ENCODE results near the gene DCLK1.
"Not testable (repeated sequence)": the region's sequence is repeated elsewhere in the genome, so short reads cannot be mapped to it uniquely, and the experiment has no call there.

DCLK1 gene

DNA sequence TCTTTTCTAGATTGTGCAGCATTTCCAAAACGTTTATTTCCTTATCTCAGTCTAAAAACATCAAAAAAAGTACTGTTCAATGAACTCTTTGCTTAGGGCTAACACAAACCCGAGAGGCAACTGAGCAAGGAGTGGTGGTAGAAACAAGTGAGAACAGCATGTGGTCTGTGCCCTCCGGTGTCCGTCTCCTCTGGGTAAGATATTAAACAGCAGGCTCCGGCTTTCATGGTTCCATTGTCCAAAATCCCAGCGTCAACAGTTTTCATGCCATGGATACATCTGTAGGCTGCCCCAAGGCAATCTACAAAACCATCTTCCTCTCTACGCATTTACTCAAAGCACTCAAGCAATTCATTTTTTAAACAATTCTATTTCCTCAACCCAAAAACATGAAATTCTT, 22.8 kb downstream of the DCLK1 start:
- DNase-seq (ENCODE audit: low read depth): no peak
- TF ChIP-seq, protein P1, sequence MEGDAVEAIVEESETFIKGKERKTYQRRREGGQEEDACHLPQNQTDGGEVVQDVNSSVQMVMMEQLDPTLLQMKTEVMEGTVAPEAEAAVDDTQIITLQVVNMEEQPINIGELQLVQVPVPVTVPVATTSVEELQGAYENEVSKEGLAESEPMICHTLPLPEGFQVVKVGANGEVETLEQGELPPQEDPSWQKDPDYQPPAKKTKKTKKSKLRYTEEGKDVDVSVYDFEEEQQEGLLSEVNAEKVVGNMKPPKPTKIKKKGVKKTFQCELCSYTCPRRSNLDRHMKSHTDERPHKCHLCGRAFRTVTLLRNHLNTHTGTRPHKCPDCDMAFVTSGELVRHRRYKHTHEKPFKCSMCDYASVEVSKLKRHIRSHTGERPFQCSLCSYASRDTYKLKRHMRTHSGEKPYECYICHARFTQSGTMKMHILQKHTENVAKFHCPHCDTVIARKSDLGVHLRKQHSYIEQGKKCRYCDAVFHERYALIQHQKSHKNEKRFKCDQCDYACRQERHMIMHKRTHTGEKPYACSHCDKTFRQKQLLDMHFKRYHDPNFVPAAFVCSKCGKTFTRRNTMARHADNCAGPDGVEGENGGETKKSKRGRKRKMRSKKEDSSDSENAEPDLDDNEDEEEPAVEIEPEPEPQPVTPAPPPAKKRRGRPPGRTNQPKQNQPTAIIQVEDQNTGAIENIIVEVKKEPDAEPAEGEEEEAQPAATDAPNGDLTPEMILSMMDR (IDR thresholded peaks at IDR 0.05; ENCODE audit: control insufficient read depth, insufficient read depth, low read depth, low read length, missing control alignments): no peak
- H3K4me3 ChIP-seq (ENCODE audit: control insufficient read depth, low read depth, low read length): no peak overlapping the region

DNA sequence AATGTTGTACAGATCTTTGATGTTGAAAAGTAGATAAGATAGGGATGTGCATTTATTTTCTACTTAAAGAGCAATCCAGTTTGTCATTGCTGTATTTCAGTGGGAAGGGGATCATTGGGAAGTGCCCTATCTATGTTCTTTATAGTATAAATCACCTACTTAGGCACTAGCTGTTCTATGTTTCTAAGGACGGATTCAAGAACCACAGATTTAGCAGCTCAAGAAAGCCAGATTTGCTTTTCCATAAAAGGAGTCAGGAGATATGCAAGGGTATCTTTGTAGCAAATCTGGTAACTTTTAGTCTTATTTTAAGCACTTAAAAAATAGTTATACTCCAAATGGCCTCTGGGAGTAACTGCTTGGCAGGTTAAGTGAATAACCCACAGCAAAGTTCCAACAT, 23.7 kb downstream of the DCLK1 start:
- TF ChIP-seq, protein P1 (IDR thresholded peaks at IDR 0.05; ENCODE audit: control insufficient read depth, insufficient read depth, low read depth, low read length, missing control alignments): no peak
- DNase-seq (ENCODE audit: low read depth): no peak
- no peak overlapping the region for H3K4me3 ChIP-seq (ENCODE audit: control insufficient read depth, low read depth, low read length)

DNA sequence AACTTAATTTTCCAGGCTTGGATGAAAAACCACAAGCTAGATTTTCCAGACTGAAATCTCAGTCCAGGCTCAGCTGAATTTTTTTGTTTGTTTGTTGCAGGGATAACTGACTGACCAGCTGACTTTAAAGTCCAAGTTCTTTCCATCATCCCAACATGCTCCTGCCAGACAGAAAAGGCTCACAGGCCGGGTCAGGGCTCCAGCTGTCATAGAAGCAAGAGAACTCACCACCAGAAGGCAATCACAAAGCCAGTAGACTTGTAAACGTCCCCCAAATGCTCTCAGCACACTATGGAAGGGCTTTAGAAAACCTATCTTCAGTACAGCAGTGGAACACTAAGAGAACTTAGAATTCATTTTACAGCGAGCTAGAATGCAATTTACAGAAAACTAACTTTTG, 25.5 kb downstream of the DCLK1 start:
- no peak for DNase-seq (ENCODE audit: low read depth)
- H3K4me3 ChIP-seq (ENCODE audit: control insufficient read depth, low read depth, low read length): no peak overlapping the region
- TF ChIP-seq, protein P1 (IDR thresholded peaks at IDR 0.05; ENCODE audit: control insufficient read depth, insufficient read depth, low read depth, low read length, missing control alignments): no peak

DNA sequence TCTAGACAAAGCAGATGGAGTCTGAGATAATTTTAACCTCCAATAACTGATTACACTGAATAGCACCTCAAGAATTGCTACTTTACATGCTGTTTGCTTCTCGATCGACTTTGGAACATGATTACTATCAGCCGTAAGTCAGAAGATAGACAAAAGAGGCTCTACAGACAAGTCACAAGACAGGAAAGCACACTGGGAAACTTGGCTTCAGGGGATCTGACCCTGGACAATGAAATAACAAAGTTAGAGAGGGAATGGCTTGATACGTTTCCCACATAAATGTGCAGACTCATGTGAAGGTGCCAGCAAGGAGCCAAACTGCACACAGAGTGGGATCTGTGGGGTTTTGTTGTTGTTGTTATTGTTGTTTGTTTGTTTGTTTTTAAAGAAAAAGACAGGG, 28.5 kb downstream of the DCLK1 start:
- TF ChIP-seq, protein P1 (IDR thresholded peaks at IDR 0.05; ENCODE audit: control insufficient read depth, insufficient read depth, low read depth, low read length, missing control alignments): no peak
- no peak for DNase-seq (ENCODE audit: low read depth)
- H3K4me3 ChIP-seq (ENCODE audit: control insufficient read depth, low read depth, low read length): no peak overlapping the region

DNA sequence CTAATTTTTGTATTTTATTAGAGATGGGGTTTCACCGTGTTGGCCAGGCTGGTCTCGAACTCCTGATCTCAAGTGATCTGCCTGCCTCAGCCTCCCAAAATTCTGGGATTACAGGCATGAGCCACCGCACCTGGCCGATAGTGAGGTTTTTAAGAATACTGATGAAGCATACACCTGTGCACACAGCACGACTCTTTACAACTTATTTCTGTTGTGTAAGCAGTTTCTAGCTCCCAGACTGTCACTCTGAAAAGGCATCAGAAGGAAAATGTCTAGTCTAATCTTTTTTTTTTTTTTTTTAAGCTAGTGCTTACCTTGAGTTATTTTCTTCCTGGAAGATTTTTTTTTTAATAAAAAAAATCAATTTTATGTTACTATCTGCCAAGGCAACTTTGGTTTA, 29.3 kb downstream of the DCLK1 start:
- not testable (repeated sequence) for DNase-seq (ENCODE audit: low read depth); H3K4me3 ChIP-seq (ENCODE audit: control insufficient read depth, low read depth, low read length)

DNA sequence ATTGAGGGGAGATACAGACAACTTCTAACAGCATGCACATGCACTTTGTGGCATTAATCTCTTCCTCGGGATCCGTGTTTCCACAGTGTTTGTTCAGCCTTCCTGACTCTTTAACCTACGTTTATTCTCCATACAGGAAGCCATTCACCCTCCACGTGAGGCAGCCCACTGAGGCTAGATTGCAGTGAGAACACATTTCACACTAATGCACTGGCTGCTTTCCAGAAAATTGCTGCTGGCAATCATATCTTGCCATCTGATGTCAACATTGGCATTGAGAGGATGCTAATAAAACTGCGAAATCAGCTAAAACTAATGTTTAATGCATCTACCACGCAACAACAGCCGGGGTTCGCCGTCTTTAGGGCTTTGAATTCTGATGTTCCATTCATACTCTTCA, 30.0 kb downstream of the DCLK1 start:
- no peak overlapping the region for H3K4me3 ChIP-seq (ENCODE audit: control insufficient read depth, low read depth, low read length)
- no peak for DNase-seq (ENCODE audit: low read depth)
- TF ChIP-seq, protein P1 (IDR thresholded peaks at IDR 0.05; ENCODE audit: control insufficient read depth, insufficient read depth, low read depth, low read length, missing control alignments): no peak

DNA sequence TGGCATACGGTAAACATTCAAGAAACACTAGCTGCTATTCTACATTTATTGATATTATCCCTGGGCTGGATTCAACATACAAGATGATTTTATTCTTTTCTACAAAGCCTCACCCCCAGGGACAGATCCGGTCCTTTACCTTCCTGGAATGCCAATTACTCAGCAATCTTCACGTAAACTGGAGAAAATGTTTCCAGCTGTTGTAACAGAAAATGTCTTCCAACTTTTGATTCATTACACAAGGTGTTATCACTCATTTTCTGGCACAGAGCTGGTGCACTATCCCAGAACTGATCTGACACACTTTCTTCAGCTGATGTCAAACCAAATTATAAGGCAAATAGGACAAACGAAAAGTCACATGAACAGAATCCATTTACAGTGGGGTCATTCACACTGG, 33.1 kb downstream of the DCLK1 start:
- no peak overlapping the region for H3K4me3 ChIP-seq (ENCODE audit: control insufficient read depth, low read depth, low read length)
- no peak for DNase-seq (ENCODE audit: low read depth)
- TF ChIP-seq, protein P1 (IDR thresholded peaks at IDR 0.05; ENCODE audit: control insufficient read depth, insufficient read depth, low read depth, low read length, missing control alignments): no peak

Data from AG09309 (cell line).